Ramos (cell line): ENCODE results near the gene YTHDC1.
"Not testable (repeated sequence)": the region's sequence is repeated elsewhere in the genome, so short reads cannot be mapped to it uniquely, and the experiment has no call there.

Experiments used
- in situ Hi-C: fragments of 300-500 bp; cut with MboI; formaldehyde crosslinking; loops from one replicate; pipeline ENCODE4 v1.14.3; 2022; ENCODE audit warnings: low sequenced_read_pairs; ENCODE audit not compliant: unreplicated experiment

YTHDC1 gene

GRCh38 chr4:68299492-68300457 is 50.1 kb downstream of the YTHDC1 start:
- in situ Hi-C loops: no loop called here

DNA sequence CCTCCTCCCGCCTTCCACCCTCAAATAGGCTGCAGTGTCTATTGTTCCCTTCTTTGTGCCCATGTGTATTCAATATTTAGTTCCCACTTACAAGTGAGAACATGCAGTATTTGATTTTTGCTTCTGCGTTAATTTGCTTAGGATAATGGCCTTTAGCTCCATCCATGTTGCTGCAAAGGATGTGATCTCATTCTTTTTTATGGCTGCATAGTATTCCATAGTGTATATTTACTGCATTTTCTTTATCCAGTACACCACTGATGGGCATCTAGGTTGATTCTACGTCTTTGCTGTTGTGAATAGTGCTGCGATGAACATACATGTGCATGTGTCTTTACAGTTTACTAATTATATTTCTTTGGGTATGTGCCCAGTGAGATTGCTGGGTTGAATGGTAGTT is 52.8 kb downstream of the YTHDC1 start:
- in situ Hi-C loops: no loop called here

DNA sequence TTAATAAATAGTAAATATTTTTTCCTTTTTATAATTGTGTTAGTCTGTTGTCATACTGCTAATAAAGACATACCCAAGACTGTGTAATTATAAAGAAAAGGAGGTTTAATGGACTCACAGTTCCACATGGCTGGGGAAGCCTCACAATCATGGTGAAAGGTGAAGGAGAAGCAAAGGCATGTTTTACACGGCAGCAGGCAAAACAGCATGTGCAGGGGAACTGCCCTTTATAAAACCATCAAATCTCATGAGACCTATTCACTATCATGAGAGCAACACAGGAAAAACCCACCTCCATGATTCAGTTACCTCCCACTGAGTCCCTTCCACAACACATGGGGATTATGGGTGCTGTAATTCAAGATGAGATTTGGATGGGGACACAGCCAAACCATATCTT is 58.6 kb downstream of the YTHDC1 start:
- in situ Hi-C loops: no loop called here

GRCh38 chr4:68288393-68288740 is 61.5 kb downstream of the YTHDC1 start:
- in situ Hi-C loops: no loop called here

GRCh38 chr4:68287704-68288392 is 62.0 kb downstream of the YTHDC1 start:
- in situ Hi-C loops: no loop called here

- in situ Hi-C loops: no loop called here
Measured at GRCh38 chr4:68283714-68284113, 66.2 kb downstream of the YTHDC1 start.

DNA sequence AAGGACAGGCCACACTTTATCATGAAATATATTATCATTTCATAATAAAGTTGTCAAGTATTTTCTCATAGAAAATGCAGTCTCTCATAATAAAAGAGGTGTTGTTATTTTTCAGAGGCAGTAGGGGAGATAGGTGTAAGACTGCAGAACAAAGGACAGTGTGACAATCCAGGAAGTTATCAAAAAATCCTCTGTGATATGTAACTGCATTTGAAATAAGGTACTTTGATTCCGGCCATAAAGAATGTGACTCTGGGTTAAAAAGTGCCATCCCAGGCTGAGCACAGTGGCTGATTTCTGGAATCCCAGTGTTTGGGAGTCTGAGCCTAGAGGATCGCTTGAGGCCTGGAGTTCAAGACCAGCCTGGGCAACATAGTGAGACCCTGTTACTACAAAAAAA is 66.8 kb downstream of the YTHDC1 start:
- in situ Hi-C loops: no loop called here

DNA sequence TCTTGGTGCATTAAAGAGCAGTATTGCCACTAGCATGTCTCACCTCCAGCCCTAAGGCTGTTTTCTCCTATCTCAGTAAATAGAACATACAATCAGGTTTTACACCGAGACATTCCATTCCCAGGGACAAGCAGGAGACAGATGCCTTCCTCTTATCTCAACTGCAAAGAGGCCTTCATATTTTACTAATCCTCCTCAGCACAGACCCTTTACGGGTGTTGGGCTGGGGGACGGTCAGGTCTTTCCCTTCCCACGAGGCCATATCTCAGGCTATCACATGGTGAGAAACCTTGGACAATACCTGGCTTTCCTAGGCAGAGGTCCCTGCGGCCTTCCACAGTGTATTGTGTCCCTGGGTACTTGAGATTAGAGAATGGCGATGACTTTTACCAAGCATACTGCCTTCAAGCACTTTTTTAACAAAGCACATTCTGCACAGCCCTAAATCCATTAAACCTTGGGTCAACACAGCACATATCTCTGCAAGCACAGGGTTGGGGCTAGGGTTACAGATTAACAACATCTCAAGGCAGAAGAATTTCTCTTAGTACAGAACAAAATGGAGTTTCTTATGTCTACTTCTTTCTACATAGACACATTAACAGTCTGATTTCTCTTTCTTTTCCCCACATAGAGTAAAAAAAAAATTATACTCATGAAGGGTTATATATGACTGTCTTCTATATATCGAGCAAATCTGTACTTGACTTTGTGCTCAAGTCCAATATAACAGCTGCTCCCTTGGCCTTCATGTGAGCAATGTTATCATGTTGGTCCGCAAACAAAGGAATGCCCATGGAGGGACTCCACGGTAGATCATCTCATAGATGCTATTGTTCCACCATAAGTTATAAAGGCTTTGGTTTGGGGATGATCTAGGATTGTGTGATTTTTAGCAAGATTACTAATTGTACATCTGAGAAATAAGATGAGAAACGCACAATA is 67.8 kb downstream of the YTHDC1 start:
- in situ Hi-C loops: not testable (repeated sequence)

DNA sequence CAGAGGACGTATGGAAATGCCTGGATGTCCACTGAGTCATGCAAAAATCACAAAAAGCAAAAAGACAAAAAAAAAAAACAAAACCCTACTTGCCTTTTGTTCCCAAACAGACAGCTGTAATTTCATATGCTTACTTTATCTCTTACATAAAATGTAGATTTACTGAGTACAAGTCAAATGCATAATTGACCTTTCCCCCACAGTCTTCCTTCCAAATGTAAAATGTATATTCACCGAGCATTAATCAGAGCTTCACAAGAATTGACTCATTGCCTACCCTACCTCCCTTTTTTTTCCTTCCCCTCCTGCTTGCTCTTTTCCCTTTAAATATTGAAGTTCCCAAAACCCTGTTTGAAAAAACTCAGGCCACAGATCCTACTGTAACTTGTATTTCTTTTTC is 71.9 kb downstream of the YTHDC1 start:
- in situ Hi-C loops: no loop called here

GRCh38 chr4:68277627-68278026 is 72.3 kb downstream of the YTHDC1 start:
- in situ Hi-C loops: no loop called here

- in situ Hi-C loops: no loop called here
Measured at GRCh38 chr4:68272860-68273259, 77.0 kb downstream of the YTHDC1 start.

DNA sequence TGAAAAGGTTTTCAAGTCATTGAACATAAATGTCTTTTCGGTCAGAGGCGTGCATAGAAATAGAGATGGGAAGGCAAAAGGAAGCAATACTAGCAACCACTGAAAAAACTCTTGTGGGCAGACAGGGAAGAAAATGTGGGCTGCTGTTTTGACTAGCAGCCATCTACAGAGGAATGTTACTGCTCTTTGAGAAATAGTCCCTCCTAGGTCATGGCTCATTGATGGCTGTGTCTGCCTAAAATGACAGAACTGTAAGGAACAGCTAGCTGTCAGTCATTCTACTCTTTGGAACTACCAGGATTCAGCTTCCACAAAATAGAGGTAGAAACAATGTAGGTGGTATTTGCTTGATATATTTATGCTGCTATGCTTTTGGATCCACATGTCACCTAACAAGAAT is 77.5 kb downstream of the YTHDC1 start:
- in situ Hi-C loops: no loop called here

DNA sequence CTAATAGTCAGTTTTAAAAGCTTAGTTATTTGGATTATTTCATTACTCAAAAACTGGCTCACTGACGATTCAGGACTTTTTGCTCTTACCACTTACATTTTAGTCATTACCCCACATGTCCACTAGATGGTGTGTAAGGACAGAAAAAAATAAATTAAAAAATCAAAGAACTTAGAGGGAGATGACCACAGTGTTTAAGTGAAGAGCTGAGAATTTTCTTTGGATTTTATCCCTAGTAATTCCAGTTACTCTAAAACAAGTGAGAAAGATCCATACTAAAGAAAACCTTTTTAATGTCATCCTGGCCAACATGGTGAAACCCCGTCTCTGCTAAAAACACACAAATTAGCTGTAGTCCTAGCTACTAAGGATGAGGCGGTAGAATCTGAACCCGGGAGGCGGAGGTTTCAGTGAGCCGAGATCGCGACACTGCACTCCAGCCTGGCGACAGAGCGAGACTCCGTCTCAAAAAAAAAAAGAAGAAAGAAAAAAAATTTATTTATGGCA is 78.0 kb downstream of the YTHDC1 start:
- in situ Hi-C loops: no loop called here

DNA sequence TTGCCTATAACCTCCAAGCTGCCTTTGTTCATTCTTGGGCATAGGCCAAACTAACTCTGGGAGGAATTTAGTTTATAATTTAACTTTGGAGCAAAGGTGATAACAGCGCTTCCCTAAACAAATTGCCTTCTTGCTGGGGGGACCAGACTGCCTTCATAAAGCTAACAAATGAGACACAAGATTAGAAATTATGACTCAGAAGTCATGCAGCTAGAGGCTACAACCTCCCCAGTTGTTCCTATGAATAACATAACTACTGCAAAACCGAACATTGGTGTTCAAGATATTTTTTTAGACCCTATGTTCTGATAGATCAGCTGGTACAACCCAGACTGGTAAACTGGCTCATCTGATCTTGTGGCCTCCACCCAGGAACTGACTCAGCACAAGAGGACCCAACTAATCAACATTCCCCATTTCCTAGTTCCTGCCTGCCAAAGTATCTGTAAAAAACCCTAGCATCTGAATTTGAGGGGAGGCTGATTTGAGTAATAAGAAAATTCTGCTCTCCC is 82.4 kb downstream of the YTHDC1 start:
- in situ Hi-C loops: no loop called here

DNA sequence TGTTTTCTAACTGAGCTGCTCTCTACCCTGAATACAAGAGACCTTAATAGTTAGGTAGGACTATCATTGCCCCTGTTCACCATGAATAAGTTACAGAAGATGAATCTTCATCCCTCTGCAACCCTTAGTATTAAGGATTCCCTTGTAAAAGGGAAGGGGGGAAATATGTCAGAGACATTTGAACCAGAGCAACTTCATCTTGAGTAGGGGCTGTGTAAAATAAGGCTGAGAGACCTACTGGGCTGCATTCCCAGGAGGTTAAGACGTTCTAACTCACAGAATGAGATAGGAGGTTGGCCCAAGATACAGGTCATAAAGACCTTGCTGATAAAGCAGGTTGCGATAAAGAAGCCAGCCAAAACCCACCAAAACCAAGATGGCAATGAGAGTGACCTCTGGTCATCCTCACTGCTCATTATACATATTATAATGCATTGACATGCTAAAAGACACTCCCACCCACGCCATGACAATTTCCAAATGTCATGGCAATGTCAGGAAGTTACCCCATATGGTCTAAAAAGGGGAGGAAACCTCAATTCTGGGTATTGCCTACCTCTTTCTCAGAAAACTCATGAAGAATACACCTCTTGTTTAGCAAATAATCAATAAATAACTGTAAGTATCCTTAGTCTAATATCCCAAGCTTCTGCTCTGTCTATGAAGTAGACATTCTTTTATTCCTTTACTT is 84.9 kb downstream of the YTHDC1 start:
- in situ Hi-C loops: no loop called here
